NCI-H69 (cell line): ENCODE results near the gene GLIS2.
A peak's percentile ranks its signal among the peaks of the same experiment; 100 is the strongest.

Source experiments
- DNase-seq: peaks from one replicate; lab custom pipeline; 2025; lab: John Stamatoyannopoulos, UW

GLIS2 gene

DNA sequence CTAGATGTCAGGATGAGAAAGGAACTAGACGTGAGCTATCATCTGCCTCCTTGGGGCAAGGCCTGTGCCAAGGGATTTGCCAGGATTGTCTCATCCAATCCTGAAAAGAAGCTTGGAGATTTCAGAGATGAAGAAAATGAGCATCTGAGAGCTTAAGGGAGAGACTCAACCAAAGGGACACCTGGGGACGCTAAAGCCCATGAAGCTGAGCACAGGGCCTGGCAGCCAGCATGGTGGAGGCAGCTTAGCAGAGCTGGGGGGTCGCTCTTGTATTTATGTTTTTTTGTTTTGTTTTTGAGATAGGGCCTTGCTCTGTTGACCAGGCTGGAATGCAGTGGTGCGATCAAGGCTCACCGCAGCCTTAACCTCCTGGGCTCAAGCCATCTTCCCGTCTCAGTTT, 18.4 kb upstream of the GLIS2 start:
- DNase-seq, result no peak

GRCh38 chr16:4298761-4299522, 16.9 kb upstream of the GLIS2 start:
- peak; percentile 76 for DNase-seq

DNA sequence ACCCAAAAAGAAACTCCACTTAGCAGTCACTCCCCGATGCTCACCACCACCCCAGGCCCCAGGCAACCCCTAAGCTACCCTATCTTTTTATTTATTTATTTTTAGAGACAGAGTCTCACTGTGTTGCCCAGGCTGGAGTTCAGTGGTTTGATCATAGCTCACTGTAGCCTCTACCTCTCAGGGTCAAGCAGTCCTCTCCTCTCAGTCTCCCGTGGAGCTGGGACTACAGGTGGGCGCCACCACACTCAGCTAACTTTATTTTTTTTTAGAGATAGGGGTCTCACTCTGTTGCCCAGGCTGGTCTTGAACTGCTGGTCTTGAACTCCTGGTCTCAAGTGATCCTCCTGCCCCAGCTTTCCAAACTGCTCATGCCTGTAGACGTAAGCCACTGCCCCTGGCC, 14.7 kb upstream of the GLIS2 start:
- no peak for DNase-seq

- no peak for DNase-seq
Measured at GRCh38 chr16:4301968-4302367, 13.9 kb upstream of the GLIS2 start.

GRCh38 chr16:4303973-4304372, 11.9 kb upstream of the GLIS2 start:
- peak; percentile 71 for DNase-seq

DNA sequence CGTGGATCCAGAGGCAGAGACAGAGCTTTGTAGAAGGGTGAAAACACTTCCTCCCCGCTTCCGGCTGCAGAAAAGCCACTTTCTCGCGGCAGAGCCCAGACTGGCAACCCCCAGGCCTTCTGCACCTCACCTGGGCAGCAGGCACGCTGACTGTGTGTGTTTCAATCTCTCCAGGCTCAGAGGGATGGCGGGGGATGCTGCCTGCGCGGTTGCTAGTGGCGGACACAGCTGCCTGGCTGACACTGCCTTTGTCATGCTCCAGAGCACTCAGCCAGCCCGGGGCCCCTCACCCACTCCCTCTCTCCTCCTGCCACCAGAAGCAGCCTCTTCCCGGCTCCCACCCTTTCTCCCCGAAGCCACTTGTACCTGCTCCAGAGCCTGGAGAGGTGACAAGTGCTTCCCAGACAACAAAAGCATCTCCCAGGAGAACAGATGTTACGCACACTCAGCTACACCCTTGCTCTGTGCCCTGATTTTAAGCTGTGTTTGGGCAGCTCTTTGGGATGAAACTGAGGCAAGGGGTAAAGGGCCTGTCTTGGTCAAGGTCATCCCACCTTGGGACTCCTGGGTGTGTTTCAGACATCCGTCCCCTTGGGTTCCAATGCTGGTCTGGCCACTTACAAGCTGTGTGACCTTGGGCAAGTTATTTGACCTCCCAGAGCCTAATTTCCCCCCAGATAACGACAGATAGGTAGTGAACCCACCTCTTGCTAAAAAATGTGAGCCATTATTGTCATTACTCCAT, 9.2 kb upstream of the GLIS2 start:
- DNase-seq, result peak; percentile 42

DNA sequence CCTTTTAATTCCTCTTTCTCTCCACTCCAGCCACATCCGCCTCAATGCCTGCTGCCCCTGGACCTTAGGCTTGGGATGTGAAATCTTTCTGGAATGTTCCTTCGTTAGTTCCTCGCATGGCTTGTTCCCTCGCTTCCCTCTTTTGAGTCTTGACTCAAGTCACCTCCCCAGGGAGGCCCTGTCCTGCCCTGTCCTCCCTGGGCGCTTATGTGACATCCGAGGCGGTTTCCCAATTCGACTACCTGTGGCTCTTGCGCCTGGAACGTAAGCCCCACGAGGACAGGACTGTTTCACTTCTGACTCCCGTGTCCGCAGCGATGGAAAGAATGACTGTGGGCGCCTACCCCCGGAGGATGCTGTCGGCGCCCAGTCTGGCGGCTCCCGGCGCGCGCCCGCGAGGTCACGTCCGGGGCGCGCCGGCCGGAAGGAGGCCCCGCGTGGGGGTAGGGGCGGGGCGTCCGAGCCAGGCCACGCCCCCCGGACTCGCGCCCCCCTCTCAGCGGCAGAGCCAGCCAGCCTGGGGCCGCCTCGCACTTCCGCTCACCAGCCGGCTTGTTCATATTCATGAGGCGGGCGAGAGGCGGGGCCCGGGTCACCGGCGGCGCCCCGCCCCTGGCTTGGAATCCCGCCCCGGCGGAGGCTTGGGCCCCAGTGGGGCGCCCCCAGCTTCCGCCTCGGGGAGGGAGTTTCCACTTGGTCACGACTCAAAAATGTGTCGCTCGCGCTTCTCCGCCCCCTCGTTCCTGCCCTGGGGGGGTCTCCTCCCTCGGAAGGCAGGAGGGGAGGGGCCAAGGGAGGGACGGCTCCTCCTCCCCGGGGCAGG, 8.4 kb upstream of the GLIS2 start:
- peak; percentile 97 for DNase-seq

DNA sequence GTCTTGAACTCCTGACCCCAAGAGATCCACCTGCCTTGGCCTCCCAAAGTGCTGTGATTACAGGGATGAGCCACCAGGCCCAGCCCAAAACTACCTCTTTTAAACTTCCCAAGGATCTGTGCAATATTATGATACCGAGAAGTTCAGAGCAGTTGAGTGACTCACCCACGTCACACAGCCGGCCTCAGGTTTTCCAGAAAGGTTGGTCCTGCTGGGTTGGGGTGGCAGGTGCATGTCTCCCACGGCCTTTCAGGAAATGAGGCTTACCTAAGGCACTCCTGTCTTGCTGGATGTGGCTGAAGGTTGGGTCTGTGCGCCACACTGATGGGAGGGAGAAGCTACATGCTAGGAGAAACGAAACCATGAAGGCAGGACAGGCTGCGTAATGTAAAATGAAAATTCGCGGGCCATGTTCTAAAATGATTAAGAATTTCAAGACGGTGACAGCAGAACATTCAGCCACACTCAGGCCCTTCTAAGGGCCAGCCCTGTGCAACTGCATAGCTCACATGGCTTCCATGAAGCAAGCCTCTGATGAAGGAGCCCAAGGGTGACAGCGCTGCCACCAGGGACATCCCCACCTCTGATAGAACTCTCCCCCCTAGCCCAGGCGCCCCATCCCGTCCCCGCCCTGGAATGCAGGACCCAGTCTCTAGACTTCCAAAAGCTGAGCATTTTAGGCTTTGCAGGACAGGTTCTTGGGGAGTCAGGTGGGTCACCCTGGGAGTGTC, 6.6 kb upstream of the GLIS2 start:
- DNase-seq, result no peak

- peak; percentile 79 for DNase-seq
Measured at GRCh38 chr16:4309833-4310266, 6.0 kb upstream of the GLIS2 start.

- DNase-seq, result peak; percentile 21
Measured at GRCh38 chr16:4313563-4314531, 2.0 kb upstream of the GLIS2 start.

GRCh38 chr16:4314532-4315185, 1.2 kb upstream of the GLIS2 start:
- DNase-seq, result peak; percentile 35

- DNase-seq, result peak; percentile 68
Measured at GRCh38 chr16:4316108-4316863, 419 bp downstream of the GLIS2 start.

DNA sequence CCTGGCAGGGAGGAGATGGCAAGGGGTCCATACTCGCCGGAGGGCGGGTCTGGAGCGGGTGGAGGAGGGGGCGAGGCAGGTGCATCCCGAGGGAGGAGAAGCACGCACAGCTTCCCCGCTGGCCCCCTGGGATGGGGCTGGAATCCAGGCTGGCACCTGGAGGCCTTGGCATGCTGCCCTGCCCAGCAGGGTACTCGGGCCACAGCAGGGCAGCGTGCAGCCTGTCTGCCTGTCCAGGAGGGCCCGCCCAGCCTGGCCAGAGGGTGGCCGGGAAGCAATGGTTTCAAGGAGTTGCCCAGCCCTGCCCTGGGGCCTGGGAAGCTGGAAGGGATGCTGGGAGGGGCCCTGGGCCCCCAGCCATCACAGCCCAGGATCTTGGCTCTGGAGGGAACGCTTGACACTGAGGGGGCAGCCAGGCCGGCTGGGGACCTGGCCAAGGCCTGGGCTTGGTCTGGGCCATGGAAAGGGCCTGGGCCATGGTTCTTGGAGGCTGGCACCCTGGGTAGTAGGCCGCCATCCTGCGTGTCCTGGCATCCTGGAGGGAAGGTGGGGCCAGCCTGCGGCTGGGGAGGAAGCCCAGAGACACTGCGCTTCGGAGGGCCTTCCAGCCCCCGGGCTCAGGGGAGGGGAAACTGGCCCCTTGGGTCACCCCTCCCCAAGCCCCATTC, 1.1 kb downstream of the GLIS2 start:
- peak; percentile 92 for DNase-seq

- DNase-seq, result peak; percentile 47
Measured at GRCh38 chr16:4317532-4318450, 1.9 kb downstream of the GLIS2 start.

GRCh38 chr16:4318451-4318910, 2.6 kb downstream of the GLIS2 start:
- DNase-seq, result no peak

GRCh38 chr16:4318967-4319366, 3.1 kb downstream of the GLIS2 start:
- DNase-seq, result no peak
